PC-3 (cell line): ENCODE results near the gene RERE.

ENCODE experiments used
- EZH2 ChIP-seq: fragments of 300-600 bp; sonication (generic); IDR thresholded peaks from one replicate; pipeline ENCODE4 v1.6.1; 2017; ENCODE audit warnings: antibody characterized with exemption, mild to moderate bottlenecking, low read length; ENCODE audit not compliant: unreplicated experiment
- TF ChIP-seq, protein P1 (sequence below): fragments of 300-600 bp; sonication (generic); conservative IDR thresholded peaks from 2 replicates; pipeline ENCODE4 v1.5.1; 2017; ENCODE audit warnings: antibody characterized with exemption, low read depth, mild to moderate bottlenecking, low read length

DNA sequence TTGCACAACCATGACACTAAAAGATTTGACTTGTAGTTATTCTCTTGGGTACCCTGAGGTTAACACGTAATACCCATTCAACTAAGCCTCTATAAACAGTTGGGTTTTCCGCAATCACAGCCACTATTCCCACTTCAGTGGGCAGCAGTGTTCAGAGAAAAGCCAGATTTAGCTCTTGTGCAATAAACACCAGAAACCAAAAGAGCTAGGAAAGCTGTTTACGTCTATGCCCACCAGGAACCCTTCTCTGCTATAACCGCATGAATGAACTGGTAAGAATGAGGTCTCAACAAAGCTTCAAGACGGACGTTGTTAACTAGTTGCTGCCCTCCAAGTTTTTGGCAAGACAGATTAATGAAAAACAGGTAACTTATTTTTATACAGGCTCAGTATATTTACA, 398.3 kb downstream of the RERE start:
- TF ChIP-seq, protein P1, sequence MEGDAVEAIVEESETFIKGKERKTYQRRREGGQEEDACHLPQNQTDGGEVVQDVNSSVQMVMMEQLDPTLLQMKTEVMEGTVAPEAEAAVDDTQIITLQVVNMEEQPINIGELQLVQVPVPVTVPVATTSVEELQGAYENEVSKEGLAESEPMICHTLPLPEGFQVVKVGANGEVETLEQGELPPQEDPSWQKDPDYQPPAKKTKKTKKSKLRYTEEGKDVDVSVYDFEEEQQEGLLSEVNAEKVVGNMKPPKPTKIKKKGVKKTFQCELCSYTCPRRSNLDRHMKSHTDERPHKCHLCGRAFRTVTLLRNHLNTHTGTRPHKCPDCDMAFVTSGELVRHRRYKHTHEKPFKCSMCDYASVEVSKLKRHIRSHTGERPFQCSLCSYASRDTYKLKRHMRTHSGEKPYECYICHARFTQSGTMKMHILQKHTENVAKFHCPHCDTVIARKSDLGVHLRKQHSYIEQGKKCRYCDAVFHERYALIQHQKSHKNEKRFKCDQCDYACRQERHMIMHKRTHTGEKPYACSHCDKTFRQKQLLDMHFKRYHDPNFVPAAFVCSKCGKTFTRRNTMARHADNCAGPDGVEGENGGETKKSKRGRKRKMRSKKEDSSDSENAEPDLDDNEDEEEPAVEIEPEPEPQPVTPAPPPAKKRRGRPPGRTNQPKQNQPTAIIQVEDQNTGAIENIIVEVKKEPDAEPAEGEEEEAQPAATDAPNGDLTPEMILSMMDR: no peak
- no peak for TF ChIP-seq EZH2
